LNCAP (cell line): ENCODE data around the gene CDK16.

ENCODE experiments used
- TF ChIP-seq, protein P1 (sequence below): fragments of 450-650 bp; IDR thresholded peaks from 2 replicates; pipeline ENCODE4 v1.5.1; 2017; ENCODE audit warnings: mild to moderate bottlenecking

CDK16 gene

DNA sequence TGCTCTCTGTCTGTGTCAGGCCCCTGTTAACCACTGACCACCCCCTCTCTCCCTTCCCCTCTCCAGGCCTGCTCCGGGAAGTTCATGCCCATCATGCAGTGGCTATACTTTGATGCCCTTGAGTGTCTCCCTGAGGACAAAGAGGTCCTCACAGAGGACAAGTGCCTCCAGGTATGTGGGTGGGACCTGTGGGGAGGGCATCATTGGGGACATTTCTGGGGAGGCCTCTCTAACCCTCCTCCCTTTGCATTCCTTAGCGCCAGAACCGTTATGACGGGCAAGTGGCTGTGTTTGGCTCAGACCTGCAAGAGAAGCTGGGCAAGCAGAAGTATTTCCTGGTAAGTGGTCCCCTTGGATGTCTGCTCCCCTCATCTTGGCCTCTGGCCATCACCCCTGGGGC, 15.6 kb upstream of the CDK16 start:
- TF ChIP-seq, protein P1, sequence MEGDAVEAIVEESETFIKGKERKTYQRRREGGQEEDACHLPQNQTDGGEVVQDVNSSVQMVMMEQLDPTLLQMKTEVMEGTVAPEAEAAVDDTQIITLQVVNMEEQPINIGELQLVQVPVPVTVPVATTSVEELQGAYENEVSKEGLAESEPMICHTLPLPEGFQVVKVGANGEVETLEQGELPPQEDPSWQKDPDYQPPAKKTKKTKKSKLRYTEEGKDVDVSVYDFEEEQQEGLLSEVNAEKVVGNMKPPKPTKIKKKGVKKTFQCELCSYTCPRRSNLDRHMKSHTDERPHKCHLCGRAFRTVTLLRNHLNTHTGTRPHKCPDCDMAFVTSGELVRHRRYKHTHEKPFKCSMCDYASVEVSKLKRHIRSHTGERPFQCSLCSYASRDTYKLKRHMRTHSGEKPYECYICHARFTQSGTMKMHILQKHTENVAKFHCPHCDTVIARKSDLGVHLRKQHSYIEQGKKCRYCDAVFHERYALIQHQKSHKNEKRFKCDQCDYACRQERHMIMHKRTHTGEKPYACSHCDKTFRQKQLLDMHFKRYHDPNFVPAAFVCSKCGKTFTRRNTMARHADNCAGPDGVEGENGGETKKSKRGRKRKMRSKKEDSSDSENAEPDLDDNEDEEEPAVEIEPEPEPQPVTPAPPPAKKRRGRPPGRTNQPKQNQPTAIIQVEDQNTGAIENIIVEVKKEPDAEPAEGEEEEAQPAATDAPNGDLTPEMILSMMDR = no peak

DNA sequence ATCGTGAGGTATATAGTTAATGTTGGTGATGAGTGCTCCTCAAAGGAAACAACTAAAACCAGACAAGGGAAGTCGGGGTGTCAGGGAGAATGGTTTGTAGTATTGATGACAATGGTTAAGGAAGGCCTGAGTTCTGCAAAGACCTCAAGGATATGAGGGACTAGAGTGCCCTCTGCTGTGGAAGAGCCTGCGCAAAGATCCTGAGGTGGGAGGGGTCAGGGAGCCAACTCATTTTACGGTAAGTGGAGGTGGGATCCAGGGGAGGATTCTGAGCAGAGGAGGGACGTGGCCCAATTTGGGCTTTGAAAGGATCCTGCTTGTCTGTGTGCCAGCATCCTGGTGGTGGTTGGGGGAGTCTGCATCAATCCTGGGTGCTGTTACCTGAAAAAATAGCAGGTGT, 13.5 kb upstream of the CDK16 start:
- TF ChIP-seq, protein P1 = no peak

DNA sequence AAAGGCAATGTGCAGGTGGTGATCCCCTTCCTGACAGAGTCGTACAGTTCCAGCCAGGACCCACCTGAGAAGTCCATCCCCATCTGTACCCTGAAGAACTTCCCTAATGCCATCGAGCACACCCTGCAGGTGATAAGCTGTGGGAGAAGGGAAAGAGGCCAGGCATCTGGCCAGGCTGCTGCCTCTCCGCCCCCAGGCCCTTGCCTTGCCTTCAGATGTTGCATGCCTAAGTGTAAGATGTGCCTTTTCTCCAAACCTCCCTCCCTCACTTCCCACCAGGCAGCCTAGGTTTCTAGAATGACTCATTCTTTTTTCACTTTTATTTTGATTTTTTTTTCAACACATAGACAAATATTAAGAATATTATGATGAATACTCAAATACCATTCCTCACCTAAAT, 12.2 kb upstream of the CDK16 start:
- TF ChIP-seq, protein P1 = no peak

DNA sequence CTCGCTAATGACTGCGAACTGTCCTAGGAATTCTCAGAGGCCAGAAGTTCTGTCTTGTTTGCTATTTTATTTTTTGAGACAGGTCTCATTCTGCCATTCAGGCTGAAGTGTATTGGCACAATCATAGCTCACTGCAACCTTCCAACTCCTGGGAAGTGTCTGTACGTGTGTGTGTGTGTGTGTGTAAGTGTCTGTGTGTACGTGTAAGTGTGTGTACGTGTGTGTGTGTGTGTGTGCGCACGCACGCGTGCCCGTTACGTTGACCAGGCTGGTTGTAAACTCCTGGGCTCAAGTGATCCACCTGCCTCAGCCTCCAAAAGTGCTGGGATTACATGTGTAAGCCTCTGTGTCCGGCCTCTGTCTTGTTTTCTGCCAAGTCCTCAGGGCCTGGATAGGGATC, 10.4 kb upstream of the CDK16 start:
- TF ChIP-seq, protein P1 = no peak

DNA sequence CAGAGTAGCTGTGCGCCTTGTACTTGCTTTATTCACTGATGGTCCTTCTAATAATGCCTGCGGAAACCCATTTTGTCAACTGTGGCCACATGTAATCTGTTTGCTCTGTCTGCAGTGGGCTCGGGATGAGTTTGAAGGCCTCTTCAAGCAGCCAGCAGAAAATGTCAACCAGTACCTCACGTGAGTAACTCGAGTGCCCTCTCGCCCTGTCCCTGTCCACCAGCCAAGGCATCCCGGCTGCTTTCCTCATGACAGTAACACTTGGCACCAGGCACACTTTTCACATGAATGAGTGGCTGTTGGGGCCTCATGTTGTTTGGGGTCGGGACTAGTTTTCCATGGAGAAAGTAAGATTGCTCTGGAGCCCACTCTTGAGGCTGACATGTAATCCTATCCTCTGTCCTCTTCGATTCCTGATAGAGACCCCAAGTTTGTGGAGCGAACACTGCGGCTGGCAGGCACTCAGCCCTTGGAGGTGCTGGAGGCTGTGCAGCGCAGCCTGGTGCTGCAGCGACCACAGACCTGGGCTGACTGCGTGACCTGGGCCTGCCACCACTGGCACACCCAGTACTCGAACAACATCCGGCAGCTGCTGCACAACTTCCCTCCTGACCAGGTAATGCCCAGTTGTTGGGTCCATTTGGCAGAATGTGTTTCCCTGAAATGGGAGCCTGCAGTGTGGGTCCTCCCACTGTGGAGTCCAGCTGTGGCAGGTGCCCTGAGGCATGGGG, 8.8 kb upstream of the CDK16 start:
- TF ChIP-seq, protein P1 = no peak

DNA sequence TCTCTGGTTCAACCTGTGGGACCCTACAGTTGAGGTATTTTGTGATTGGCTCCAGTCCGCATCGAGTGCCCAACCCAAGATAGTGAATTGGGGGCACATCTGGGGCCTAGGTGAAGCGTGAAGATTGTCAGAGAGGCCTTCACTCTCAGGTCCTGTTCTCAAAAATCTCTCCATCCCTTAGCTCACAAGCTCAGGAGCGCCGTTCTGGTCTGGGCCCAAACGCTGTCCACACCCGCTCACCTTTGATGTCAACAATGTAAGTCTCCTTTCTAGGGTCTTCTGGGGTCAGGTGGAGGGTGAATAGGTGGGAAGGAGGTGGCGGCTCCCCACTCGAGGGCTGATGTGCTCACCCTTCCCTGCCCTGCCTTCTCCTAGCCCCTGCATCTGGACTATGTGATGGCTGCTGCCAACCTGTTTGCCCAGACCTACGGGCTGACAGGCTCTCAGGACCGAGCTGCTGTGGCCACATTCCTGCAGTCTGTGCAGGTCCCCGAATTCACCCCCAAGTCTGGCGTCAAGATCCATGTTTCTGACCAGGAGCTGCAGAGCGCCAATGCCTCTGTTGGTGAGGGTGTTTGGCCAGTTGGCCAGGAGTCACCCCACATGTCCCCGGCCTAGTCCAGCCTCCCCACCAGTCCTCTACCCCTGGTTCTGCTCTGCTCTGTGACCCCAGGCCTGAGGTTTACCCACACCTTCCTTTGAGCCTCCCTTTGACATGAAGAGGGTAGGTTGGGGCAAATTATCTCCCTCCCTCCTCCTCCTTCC, 7.6 kb upstream of the CDK16 start:
- TF ChIP-seq, protein P1 = no peak

DNA sequence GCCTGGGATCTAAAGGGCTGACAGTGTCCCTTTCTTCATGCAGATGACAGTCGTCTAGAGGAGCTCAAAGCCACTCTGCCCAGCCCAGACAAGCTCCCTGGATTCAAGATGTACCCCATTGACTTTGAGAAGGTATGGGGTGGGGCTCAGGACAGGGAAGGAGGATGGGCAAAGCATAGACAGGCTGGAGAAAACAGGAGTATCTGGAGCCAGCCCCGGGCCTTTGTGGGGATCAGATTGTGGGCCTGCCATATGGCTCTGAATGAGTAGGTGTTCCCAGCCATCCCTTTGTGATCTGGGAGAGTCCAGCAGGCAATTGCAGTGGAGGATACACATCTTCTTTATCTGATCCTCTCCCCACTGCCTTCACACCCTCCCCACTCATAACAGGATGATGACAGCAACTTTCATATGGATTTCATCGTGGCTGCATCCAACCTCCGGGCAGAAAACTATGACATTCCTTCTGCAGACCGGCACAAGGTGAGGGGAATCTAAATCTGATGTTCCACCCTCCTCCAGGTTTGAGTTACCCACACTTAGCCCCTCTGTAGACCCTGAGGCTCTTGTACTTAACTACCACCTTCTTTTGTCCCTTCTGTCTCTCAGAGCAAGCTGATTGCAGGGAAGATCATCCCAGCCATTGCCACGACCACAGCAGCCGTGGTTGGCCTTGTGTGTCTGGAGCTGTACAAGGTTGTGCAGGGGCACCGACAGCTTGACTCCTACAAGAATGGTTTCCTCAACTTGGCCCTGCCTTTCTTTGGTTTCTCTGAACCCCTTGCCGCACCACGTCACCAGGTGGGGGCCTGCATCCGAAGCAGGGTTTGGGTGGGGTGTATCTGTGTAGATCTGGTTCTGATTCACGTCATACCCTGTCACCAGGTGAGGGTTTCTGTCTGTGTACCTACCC, 5.8 kb upstream of the CDK16 start:
- TF ChIP-seq, protein P1 = no peak
